ENCODE data around the gene ZNF609. TPM values are rescaled to one million over a fixed set of nuclear protein-coding genes. Genes with fewer than 3 reads are reported as not detected.

The ZNF609 gene
- total RNA-seq, 1 donor from 2014 or later: 21.5 TPM

- peaks cover 32% of the 10 kb centered on the region for H3F3A ChIP-seq (ENCODE audit: low read depth)
- H3K36me3 Mint-ChIP-seq: peaks cover 16% of the 10 kb centered on the region
- peaks cover 6% of the 10 kb centered on the region for H3K27me3 Mint-ChIP-seq (ENCODE audit: insufficient read depth, low read depth)
- H3K79me2 ChIP-seq (ENCODE audit: low read depth): peaks cover 63% of the 10 kb centered on the region
- no peaks in the 10 kb centered on the region for H3K36me3 ChIP-seq
- no peak overlapping the region for H2AFZ ChIP-seq (replicated peaks)
- DNase-seq (ENCODE audit: low spot score): peak; percentile 50
- no peaks in the 10 kb centered on the region for H3K9me3 Mint-ChIP-seq
- H3K27me3 ChIP-seq: no peaks in the 10 kb centered on the region
- peaks cover 48% of the 10 kb centered on the region for H4K20me1 ChIP-seq (ENCODE audit: low read depth)
- H3K27ac Mint-ChIP-seq: peak overlapping the region; percentile 34
- peak overlapping the region; percentile 70 for H3K27ac ChIP-seq
- peak overlapping the region; percentile 90 for H3K4me3 Mint-ChIP-seq
- no peaks in the 10 kb centered on the region for H3K9me3 ChIP-seq (ENCODE audit: low read depth)
- H3K4me1 Mint-ChIP-seq: peaks cover 52% of the 10 kb centered on the region
- TF ChIP-seq EZH2phosphoT487 (IDR thresholded peaks at IDR 0.05) (no peak), EZH2 (IDR thresholded peaks at IDR 0.05) (no peak), CTCF (IDR thresholded peaks at IDR 0.05) (no peak)
- peaks cover 33% of the 10 kb centered on the region for H3K4me1 ChIP-seq
- peak overlapping the region; percentile 77 for H3K9ac ChIP-seq
- H3K4me3 ChIP-seq: peak overlapping the region; percentile 87
- peak overlapping the region; percentile 89 for H3K4me2 ChIP-seq
Observed at GRCh38 chr15:64701482-64702184, 241.3 kb downstream of the ZNF609 start.

GRCh38 chr15:64702816-64703631 is 242.6 kb downstream of the ZNF609 start:
- Mint-ChIP-seq H3K4me3 (peak overlapping the region; percentile 90), H3K27me3 (ENCODE audit: insufficient read depth, low read depth) (peaks cover 6% of the 10 kb centered on the region), H3K36me3 (peaks cover 11% of the 10 kb centered on the region), H3K4me1 (peaks cover 47% of the 10 kb centered on the region), H3K27ac (peak overlapping the region; percentile 88), H3K9me3 (no peaks in the 10 kb centered on the region)
- H3K9ac ChIP-seq: peak overlapping the region; percentile 77
- H3F3A ChIP-seq (ENCODE audit: low read depth): peaks cover 32% of the 10 kb centered on the region
- peak overlapping the region; percentile 47 for H2AFZ ChIP-seq (replicated peaks)
- DNase-seq (ENCODE audit: low spot score): peak; percentile 98
- H3K4me2 ChIP-seq: peak overlapping the region; percentile 89
- peak overlapping the region; percentile 87 for H3K4me3 ChIP-seq
- H3K9me3 ChIP-seq (ENCODE audit: low read depth): no peaks in the 10 kb centered on the region
- H3K79me2 ChIP-seq (ENCODE audit: low read depth): peaks cover 49% of the 10 kb centered on the region
- no peaks in the 10 kb centered on the region for H3K36me3 ChIP-seq
- H3K27me3 ChIP-seq: no peaks in the 10 kb centered on the region
- peaks cover 34% of the 10 kb centered on the region for H4K20me1 ChIP-seq (ENCODE audit: low read depth)
- TF ChIP-seq CTCF (IDR thresholded peaks at IDR 0.05): no peak
- TF ChIP-seq EZH2phosphoT487 (IDR thresholded peaks at IDR 0.05): no peak
- TF ChIP-seq EZH2 (IDR thresholded peaks at IDR 0.05): no peak
- H3K27ac ChIP-seq: peak overlapping the region; percentile 24
- peaks cover 27% of the 10 kb centered on the region for H3K4me1 ChIP-seq

GRCh38 chr15:64703632-64703959 is 243.2 kb downstream of the ZNF609 start:
- Mint-ChIP-seq H3K27ac (peak overlapping the region; percentile 88), H3K36me3 (peaks cover 14% of the 10 kb centered on the region), H3K4me1 (peaks cover 42% of the 10 kb centered on the region), H3K27me3 (ENCODE audit: insufficient read depth, low read depth) (peaks cover 6% of the 10 kb centered on the region), H3K4me3 (peak overlapping the region; percentile 90), H3K9me3 (no peaks in the 10 kb centered on the region)
- Histone ChIP-seq H3K9ac (peak overlapping the region; percentile 15), H4K20me1 (ENCODE audit: low read depth) (peaks cover 28% of the 10 kb centered on the region), H3K36me3 (no peaks in the 10 kb centered on the region), H3K4me1 (peaks cover 22% of the 10 kb centered on the region), H3K9me3 (ENCODE audit: low read depth) (no peaks in the 10 kb centered on the region), H3K79me2 (ENCODE audit: low read depth) (peaks cover 43% of the 10 kb centered on the region), H3K27ac (no peak overlapping the region), H3K27me3 (no peaks in the 10 kb centered on the region), H2AFZ (replicated peaks) (peak overlapping the region; percentile 47), H3F3A (ENCODE audit: low read depth) (peaks cover 32% of the 10 kb centered on the region), H3K4me3 (peak overlapping the region; percentile 87), H3K4me2 (peak overlapping the region; percentile 89)
- no peak for TF ChIP-seq CTCF (IDR thresholded peaks at IDR 0.05)
- TF ChIP-seq EZH2phosphoT487 (IDR thresholded peaks at IDR 0.05): no peak
- no peak for TF ChIP-seq EZH2 (IDR thresholded peaks at IDR 0.05)
- DNase-seq (ENCODE audit: low spot score): no peak

All from neural progenitor cell (in vitro differentiated cells).